Left ventricle myocardium superior (tissue), 1 donor: ENCODE results near the gene PROK1. TPM values are rescaled to one million over a fixed set of nuclear protein-coding genes. Genes with fewer than 3 reads are reported as not detected.

ENCODE experiments used
- ATAC-seq: fragments of 200-7000 bp; cut with Tn5 transposase; one replicate; pipeline ENCODE4 v1.9.1; 2020; ENCODE audit warnings: mild to moderate bottlenecking, moderate library complexity
- DNase-seq: peaks from one replicate; pipeline ENCODE4 v3.0.0-alpha.2; 2020
- intact Hi-C: fragments of 100-400 bp; cut with micrococcal nuclease; formaldehyde crosslinking; loops from one replicate; pipeline ENCODE4 v1.11.0; 2022
- total RNA-seq: library from RNA; stranded (reverse); fragmentation: NEBNext Ultra II Directional; extraction: Animal tissue kit (Norgen Biotek cat#: 25700); gene quantifications from one replicate; pipeline ENCODE4 v1.2.1, GENCODE V29; 2021
- donor health status: DM: no; HTN: yes; CAD: no; lungs with severe emphysema.

The PROK1 gene
- total RNA-seq, 1 donor from 2014 or later, result not detected

DNA sequence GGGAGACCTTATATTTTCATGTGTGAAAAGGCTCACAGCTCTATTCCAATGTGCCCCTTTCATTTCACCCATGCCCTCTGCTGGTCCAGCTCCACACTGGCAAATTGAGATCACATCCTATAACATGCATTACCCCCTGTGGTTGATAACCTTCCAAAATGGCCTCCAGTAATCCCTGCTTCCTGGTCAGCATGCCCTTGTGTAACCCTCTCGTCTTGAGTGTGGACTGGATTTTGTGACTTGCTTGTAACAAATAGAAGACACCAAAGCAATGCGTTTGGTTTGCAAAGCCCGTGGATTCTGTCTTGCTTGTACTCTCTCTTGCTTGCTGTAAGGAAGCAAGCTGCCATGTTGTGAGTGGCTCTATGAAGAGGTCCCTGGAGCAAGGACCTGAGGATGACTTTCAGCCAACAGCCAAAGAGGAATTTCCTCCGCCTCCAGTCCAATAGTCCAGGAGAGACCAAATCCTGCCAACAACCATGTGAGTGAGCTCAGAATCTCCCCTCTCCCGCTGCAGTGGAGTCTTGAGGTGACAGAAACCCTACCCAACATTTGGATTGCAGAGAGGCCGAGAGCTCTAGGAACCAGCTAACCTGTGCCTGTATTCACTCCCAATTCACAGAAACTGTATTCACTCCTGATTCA is 50.7 kb downstream of the PROK1 start:
- ATAC-seq (no peak), DNase-seq (no peak)
- intact Hi-C loops, result no loop called here

DNA sequence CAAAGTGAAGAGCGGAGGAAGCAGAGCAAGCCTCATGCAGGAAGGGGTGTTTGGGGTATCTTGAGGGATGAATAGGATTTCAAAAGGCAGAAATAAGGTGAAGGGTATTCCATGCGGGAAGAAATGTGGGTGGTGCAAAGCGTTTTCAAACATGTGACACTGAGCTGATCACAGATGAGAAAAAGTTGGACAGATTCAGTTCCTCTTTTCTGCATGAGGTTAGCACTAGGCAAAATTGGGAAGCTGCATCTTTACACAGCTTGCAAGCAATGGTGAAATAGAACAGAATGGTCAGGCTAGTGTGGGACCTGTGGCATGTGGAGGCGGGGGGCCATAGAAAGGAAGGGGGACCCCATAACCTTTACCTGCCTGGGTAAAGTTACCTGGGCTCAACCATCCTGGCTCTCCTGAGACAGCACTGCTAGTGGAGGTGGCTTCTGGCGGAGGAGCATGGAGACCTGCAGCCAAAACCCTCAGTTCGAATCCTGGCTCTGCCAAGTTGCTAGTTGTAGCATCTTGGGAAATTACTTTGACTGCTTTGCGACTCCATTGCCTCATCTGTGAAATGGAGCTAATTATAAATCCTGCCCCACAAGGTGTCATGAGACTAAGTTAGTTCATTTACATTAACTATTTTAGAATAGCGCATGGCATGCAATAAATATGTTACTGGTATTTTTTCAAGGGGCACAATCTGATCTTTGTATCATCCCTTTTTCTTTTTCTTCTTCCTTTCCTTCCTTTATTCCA is 51.6 kb downstream of the PROK1 start:
- ATAC-seq, result peak; percentile 30
- intact Hi-C loops, result no loop called here
- DNase-seq, result no peak

DNA sequence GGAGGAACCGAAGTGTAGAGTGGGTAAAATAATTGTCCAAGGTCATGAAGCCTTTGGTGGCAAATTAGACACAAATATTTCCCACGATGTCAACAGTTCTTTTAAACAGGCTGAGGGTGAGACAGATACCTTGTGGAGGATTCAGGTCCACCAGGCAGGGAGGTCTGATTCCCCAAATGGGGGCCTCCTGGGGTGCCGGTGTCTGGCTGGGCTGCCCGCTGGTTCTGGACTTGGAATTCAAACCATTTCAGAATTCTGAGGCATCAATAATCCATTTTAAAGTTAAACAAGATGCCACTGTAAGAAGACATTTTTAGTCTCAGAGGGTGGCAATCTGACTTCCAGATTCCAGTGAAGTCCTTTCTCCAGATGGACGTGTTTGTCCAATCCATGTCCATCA is 52.5 kb downstream of the PROK1 start:
- ATAC-seq, result no peak
- intact Hi-C loops, result no loop called here

DNA sequence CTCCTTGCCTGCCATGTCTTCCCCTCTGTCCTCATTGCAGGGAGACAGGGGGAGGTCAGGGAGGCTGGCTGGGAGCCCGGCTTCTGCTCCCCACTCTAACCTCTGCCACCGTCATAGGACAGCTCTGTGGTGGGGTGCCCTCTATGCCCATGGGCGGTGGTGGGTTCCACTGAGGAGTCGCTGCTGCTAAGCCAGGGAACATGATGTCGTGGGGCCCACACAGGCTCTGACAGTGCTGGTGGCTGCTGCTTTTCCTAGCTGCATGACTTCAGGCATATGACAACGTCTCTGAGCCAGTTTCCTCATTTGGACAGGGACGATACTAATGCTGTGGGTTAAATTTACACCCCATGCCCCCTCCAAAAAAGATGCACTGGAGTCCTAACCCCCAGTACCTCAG is 53.3 kb downstream of the PROK1 start:
- DNase-seq (no peak), ATAC-seq (no peak)
- intact Hi-C loops, result no loop called here

More for the DNA sequence above, 52.5 kb downstream of the PROK1 start:
- no peak for DNase-seq

DNA sequence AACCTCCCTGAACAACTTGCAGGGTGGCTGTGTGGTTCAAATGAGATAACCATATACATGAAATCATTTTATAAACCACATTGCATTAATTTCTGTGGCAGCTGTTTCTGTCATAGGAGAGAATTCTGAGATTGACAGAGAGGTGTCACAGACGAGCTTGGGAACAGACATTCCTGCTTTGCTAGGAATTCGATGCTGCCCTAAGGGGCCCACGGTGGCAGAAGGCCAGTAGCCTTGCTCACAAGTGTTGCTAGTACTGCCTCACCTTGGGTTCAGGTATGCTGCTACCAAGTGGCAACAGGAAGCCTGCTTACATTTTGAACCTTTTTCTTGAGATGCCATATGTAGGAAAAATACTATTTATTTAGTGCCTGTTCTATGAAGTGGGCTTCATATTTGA is 54.6 kb downstream of the PROK1 start:
- no peak for ATAC-seq
- no peak for DNase-seq
- intact Hi-C loops, result no loop called here

DNA sequence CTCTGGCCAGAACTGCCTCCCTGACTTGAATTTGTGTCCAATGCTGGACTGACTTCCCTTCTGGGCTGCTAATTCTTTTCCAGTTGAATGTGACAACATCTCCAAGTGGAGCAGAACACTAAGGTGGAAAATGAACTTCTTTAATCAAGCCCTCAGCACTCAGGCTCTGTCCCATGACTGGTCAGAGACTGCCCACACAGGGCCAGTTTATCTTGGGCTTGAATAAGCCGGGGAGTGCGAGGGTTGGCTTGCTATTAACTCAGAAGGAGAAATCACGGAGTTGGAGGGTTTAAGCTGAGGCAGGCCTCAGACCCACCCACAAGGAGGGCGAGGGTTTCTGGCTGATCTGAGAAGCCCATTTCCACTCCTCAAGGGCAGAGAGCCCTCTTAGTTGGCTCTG is 55.6 kb downstream of the PROK1 start:
- DNase-seq, result no peak
- no peak for ATAC-seq
- intact Hi-C loops, result no loop called here

Other genes with a start within 250 kb of the PROK1 start
- gene KCNC4, start 240.8 kb upstream of the PROK1 start, total RNA-seq, result 4.7 TPM
- gene RBM15, start 111.8 kb upstream of the PROK1 start, total RNA-seq, result 14.1 TPM
- 2.1 TPM for gene SLC16A4, start 60.1 kb upstream of the PROK1 start, total RNA-seq
- gene LAMTOR5, start 43.5 kb upstream of the PROK1 start, total RNA-seq, result 265 TPM
- not detected for gene KCNA10, start 68.0 kb downstream of the PROK1 start, total RNA-seq
- 0.64 TPM for gene KCNA2, start 155.2 kb downstream of the PROK1 start, total RNA-seq
- gene KCNA3, start 223.8 kb downstream of the PROK1 start, total RNA-seq, result 0.47 TPM